ENCODE results near the gene SLC22A7.

The SLC22A7 gene

GRCh38 chr6:43310624-43311023, 12.6 kb downstream of the SLC22A7 start:
- TF ChIP-seq EZH2phosphoT487 (IDR thresholded peaks at IDR 0.05; ENCODE audit: low read depth): no peak
- TF ChIP-seq, protein P1, sequence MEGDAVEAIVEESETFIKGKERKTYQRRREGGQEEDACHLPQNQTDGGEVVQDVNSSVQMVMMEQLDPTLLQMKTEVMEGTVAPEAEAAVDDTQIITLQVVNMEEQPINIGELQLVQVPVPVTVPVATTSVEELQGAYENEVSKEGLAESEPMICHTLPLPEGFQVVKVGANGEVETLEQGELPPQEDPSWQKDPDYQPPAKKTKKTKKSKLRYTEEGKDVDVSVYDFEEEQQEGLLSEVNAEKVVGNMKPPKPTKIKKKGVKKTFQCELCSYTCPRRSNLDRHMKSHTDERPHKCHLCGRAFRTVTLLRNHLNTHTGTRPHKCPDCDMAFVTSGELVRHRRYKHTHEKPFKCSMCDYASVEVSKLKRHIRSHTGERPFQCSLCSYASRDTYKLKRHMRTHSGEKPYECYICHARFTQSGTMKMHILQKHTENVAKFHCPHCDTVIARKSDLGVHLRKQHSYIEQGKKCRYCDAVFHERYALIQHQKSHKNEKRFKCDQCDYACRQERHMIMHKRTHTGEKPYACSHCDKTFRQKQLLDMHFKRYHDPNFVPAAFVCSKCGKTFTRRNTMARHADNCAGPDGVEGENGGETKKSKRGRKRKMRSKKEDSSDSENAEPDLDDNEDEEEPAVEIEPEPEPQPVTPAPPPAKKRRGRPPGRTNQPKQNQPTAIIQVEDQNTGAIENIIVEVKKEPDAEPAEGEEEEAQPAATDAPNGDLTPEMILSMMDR (IDR thresholded peaks at IDR 0.05; ENCODE audit: low read depth, low read length): no peak
- H3K27me3 ChIP-seq (ENCODE audit: low read depth, low read length): no peaks in the 10 kb centered on the region
- H3K4me2 ChIP-seq (ENCODE audit: low read length): peak overlapping the region; percentile 52
- no peaks in the 10 kb centered on the region for H3K79me2 ChIP-seq (ENCODE audit: low read length)
- peaks cover 62% of the 10 kb centered on the region for H3K4me1 ChIP-seq (ENCODE audit: low read length)
- peak overlapping the region; percentile 11; the same call in 1 of the 2 replicates for H3K4me3 ChIP-seq (ENCODE audit: low read length)
- no peak overlapping the region for H2AFZ ChIP-seq (ENCODE audit: low read depth, low read length)
- H3K36me3 ChIP-seq (replicated peaks; ENCODE audit: low read depth, low read length): peaks cover 12% of the 10 kb centered on the region
- peak overlapping the region; percentile 50 for H3K27ac ChIP-seq (ENCODE audit: low read length)
- H4K20me1 ChIP-seq (ENCODE audit: insufficient read depth, low read length): no peaks in the 10 kb centered on the region
- H3K9ac ChIP-seq (ENCODE audit: low read length): no peak overlapping the region
- no peaks in the 10 kb centered on the region for H3K9me3 ChIP-seq (ENCODE audit: insufficient read depth, low read length)

DNA sequence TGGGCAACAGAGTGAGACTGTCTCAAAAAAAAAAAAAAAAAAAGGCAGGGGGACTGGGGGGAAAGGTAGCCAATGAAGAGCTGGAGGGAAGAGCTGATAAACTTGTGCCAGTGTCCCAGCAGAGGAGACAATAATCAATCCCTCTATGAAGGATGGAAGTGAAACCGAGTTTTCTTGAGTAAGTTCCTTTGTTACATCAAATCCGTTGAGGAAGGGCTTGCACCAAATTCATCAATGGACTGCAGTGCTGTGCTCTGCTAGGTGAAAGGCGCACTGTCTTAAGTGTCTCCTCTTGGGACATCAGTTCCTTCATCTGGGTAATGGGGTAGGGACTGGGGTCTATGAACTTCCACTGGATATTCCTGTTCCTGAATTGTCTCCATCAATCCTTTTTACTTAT, 13.6 kb downstream of the SLC22A7 start:
- TF ChIP-seq, protein P1 (IDR thresholded peaks at IDR 0.05; ENCODE audit: low read depth, low read length): no peak
- TF ChIP-seq EZH2phosphoT487 (IDR thresholded peaks at IDR 0.05; ENCODE audit: low read depth): no peak
- Histone ChIP-seq H3K27ac (ENCODE audit: low read length) (no peak overlapping the region), H3K36me3 (replicated peaks; ENCODE audit: low read depth, low read length) (peaks cover 16% of the 10 kb centered on the region), H4K20me1 (ENCODE audit: insufficient read depth, low read length) (no peaks in the 10 kb centered on the region), H2AFZ (ENCODE audit: low read depth, low read length) (no peak overlapping the region), H3K27me3 (ENCODE audit: low read depth, low read length) (no peaks in the 10 kb centered on the region), H3K9ac (ENCODE audit: low read length) (no peak overlapping the region), H3K79me2 (ENCODE audit: low read length) (no peaks in the 10 kb centered on the region), H3K4me3 (ENCODE audit: low read length) (no peak overlapping the region), H3K9me3 (ENCODE audit: insufficient read depth, low read length) (no peaks in the 10 kb centered on the region), H3K4me2 (ENCODE audit: low read length) (no peak overlapping the region), H3K4me1 (ENCODE audit: low read length) (peaks cover 70% of the 10 kb centered on the region)

- H3K4me1 ChIP-seq (ENCODE audit: low read length): peaks cover 82% of the 10 kb centered on the region
- H3K4me3 ChIP-seq (ENCODE audit: low read length): no peak overlapping the region
- no peak overlapping the region for H3K4me2 ChIP-seq (ENCODE audit: low read length)
- no peak overlapping the region for H2AFZ ChIP-seq (ENCODE audit: low read depth, low read length)
- H3K9ac ChIP-seq (ENCODE audit: low read length): no peak overlapping the region
- H3K79me2 ChIP-seq (ENCODE audit: low read length): no peaks in the 10 kb centered on the region
- no peaks in the 10 kb centered on the region for H4K20me1 ChIP-seq (ENCODE audit: insufficient read depth, low read length)
- no peaks in the 10 kb centered on the region for H3K27me3 ChIP-seq (ENCODE audit: low read depth, low read length)
- H3K27ac ChIP-seq (ENCODE audit: low read length): peak overlapping the region; percentile 50; the same call in 1 of the 2 replicates
- peaks cover 25% of the 10 kb centered on the region for H3K36me3 ChIP-seq (replicated peaks; ENCODE audit: low read depth, low read length)
- H3K9me3 ChIP-seq (ENCODE audit: insufficient read depth, low read length): no peaks in the 10 kb centered on the region
- TF ChIP-seq, protein P1 (IDR thresholded peaks at IDR 0.05; ENCODE audit: low read depth, low read length): no peak
- TF ChIP-seq EZH2phosphoT487 (IDR thresholded peaks at IDR 0.05; ENCODE audit: low read depth): no peak
These were observed 15.8 kb downstream of the SLC22A7 start for GRCh38 chr6:43313813-43314212.

- H4K20me1 ChIP-seq (ENCODE audit: insufficient read depth, low read length): no peaks in the 10 kb centered on the region
- TF ChIP-seq, protein P1 (IDR thresholded peaks at IDR 0.05; ENCODE audit: low read depth, low read length): no peak
- no peak for TF ChIP-seq EZH2phosphoT487 (IDR thresholded peaks at IDR 0.05; ENCODE audit: low read depth)
These were observed 20.0 kb downstream of the SLC22A7 start for GRCh38 chr6:43318011-43318410.

More at GRCh38 chr6:43318011-43318410, 20.0 kb downstream of the SLC22A7 start:
- Histone ChIP-seq H2AFZ (ENCODE audit: low read depth, low read length) (no peak overlapping the region), H3K27ac (ENCODE audit: low read length) (peak overlapping the region; percentile 33), H3K4me1 (ENCODE audit: low read length) (peaks cover 62% of the 10 kb centered on the region), H3K4me3 (ENCODE audit: low read length) (no peak overlapping the region), H3K9ac (ENCODE audit: low read length) (no peak overlapping the region), H3K79me2 (ENCODE audit: low read length) (no peaks in the 10 kb centered on the region), H3K36me3 (replicated peaks; ENCODE audit: low read depth, low read length) (peaks cover 19% of the 10 kb centered on the region), H3K27me3 (ENCODE audit: low read depth, low read length) (no peaks in the 10 kb centered on the region), H3K4me2 (ENCODE audit: low read length) (peak overlapping the region; percentile 40), H3K9me3 (ENCODE audit: insufficient read depth, low read length) (no peaks in the 10 kb centered on the region)

Measured in OCI-LY3 (cell line).